ENCODE data around the gene ZC3H4. TPM values are rescaled to one million over a fixed set of nuclear protein-coding genes. Genes with fewer than 3 reads are reported as not detected.
"Not testable (repeated sequence)": the region's sequence is repeated elsewhere in the genome, so short reads cannot be mapped to it uniquely, and the experiment has no call there.

The ZC3H4 gene
- polyA plus RNA-seq (2014; cell fraction: cytosol; rRNA removed): 6.1 and 9.0 TPM in 2 replicates
- polyA plus RNA-seq (2014; cell fraction: nucleus; rRNA removed): 6.8 and 11.8 TPM in 2 replicates

DNA sequence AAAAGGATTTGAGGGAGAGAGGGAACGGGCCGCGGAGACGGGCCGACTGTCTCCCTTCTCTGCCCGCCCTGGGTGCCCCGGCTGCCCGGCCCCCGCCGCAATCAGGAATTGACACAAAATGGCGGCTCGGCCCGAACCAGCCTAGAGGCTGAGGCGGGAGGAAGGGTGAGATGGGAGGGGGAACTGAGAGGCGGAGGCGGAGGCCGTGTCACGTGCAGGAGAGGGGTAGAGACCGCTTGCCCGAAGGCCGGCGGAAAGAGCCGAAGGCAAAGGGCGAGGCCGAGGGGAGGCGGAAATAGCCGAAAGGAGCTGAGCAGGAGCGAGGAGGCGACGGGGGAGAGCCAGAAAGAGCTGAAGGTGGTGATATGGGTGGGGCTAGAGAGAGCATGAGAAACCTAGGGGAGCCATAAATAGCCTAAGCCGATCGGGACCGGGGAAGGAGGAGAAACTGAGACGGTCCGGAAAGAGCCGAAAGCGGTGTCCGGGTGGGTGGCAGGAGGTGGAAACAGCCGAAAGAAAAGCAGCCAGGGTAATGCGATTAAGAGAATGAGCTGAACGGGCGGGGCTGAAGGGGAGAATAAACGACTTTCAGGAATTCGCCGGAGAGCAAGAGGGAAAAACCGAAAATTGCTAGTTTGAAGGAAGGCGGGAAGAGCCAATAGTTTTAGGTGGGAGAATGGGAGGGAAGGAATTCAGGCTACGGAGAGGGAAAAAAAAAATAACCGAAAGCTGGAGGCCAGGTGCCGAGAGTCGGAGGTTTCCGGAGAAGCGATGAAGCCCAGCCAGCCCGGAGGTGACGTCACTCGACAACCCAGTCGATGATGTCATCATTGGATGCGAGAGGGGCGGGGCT, at the start of gene ZC3H4:
Gene ZC3H4, minus strand, starts transcription at position 780 of the 853 bp plus-strand sequence. CDS start 1,192 bp downstream, outside the sequence.
- DNase-seq (ENCODE audit: low spot score): peak; percentile 97

DNA sequence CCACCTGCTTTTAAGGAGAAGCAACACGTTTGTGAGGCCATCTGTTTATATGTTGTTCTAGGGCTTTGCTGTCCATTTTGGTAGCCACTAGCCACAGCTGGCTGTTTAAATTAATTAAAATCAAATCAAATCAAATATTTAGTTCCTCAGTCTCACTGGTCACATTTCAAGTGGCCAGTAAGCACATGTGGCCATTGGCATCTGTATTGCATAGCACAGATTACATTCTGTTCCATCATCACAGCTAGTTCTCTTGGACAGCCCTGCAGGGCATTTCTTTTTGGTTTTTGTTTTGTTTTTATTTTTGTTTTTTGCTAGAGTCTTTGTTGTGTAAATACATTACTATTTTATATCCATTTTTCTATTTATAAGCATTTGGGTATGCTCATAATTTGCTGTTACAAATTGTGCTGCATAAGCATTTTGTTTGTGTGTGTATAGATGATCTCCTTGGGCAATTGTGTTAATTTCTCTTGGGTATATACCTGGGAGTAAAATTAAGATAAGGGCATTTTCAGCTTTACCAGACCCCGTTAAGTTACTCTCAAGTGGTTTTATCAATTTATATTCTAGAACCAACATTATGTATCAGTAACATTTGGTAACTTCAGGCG, 48.4 kb upstream of the ZC3H4 start:
- no peak for DNase-seq (ENCODE audit: low spot score)

DNA sequence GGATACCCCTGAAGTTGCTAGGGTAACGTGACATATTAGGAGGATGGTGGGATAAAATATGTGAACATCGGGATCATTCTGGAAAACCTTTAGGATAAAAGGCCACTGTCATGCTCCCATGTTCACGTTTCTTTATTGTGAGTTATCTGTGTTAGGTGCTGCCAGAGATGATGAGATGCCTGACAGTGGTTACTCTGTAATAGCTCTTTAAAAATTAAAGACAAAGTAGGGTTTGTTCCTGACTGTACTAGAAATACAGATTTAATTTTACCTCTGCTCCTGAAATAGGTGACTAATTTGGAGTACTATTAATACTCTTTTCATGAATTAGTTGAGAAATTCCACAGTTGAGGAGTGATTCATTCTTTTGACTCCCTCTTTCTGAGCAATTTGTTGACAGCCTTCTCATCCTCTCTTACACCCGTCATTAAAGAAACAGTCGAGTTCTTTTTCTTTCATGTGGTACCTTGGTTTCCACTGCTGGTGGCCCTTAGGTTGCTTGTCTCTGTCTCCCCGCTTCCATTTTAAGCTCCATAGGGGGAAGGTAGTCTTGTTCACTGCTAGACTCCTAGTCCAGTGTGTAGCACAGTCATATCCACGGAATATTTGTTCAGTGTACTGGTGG, 45.4 kb upstream of the ZC3H4 start:
- no peak for DNase-seq (ENCODE audit: low spot score)

DNA sequence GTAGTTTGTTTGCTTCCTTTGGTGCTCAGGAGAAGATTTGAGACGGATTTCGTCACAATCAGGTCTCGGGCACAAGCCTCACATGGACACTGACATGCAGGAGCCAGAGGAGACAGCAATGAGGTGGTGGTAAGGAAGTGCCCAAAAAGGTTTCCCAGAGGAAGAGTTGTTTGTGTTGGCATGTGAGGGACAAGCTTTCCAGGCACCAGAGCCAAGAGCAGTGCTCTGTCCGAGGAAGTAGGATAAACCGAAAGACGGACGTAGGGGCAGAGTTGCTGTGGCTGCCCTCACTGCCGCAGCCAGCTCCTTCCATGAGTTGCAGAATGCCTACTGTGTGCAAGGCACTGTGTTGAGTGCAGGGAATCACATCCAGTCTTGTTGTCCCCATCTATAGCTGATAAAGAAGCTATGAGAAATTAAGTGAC, 44.8 kb upstream of the ZC3H4 start:
- no peak for DNase-seq (ENCODE audit: low spot score)

DNA sequence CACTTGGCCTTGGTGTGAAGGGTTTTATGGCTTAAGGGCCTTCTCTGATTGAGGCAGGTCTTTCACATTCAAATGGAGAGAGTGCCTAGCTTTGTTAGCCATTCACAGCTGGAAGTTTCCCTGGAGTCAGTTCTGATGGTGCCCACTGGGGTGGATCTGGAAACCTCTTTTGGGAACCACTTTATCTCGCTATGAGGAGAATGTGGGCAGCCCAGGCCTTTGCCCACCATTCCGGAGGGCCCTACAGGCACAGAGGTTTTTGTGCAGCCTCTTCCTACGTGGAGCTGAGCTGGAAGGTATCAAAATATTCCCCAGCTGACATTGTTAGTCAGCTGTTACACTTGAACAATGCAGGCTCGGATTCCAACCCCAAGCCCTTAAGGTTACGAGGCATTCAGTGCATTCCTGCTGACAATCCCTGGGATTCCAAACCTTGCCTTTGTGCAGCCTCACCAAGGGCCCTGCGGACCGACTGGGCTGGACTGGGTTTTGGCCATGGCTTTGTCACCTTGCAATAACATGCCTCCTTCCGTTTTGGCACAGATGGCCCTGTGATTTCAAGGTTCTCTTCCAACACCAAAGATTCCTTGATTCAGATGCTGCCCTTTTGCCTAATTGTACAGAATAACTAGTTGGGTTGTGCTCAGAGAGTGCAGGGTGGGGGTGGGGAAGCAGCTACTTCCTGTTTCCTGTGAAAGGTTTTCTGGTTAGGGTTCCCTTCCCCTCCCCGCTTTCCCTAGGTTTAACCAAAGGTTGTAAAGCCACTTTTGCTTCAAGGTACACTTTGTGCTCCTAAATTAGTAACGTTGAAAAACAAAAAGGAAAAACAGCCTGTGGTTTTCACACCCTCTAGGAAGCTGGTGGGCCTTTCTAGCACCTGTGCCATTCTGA, 44.1 kb upstream of the ZC3H4 start:
- no peak for DNase-seq (ENCODE audit: low spot score)

DNA sequence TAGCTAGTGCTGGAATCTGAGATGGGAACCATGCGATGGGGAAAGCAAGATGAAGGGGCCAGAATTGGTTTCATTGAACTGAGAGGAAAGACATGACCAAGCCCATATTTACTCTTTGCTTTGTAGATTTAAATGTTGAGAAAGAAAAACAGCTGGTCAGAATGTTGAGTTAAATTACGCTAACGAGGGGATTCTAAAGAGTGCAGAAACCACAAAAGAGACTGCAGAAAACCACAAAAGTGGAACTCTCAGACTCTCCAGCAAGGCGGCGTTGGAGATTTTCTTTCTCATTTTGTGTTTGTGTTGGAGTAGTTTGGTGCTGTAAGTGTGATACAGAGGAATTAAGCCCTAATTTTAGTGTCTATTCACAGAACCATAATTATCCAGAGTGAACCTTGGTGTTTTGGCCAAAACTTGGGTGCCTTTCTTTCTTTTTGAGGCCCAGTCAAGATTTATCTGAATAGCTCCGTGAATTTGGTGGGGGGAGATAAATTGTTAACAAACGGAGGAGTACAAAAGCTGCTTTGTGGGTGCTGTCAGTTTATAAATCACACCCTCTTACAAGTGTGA, 43.4 kb upstream of the ZC3H4 start:
- no peak for DNase-seq (ENCODE audit: low spot score)

DNA sequence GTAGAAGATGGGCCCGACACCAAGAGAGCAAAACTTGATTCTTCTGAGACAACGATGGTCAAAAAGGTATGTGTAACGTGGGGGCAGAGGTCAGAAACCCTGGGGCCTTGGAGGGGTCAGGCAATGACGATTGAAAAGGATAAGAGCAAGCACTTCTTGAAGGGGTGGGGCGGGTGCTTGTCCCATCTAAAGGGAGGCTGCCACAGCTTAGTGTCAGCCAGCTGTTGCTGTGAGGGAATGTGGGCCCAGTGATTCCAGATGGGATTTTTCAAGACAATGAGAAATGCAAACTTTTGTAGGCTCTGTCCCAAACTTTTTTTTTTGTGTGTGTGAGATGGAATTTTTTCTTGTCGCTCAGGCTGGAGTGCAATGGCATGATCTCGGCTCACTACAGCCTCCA, 41.6 kb upstream of the ZC3H4 start:
- no peak for DNase-seq (ENCODE audit: low spot score)

DNA sequence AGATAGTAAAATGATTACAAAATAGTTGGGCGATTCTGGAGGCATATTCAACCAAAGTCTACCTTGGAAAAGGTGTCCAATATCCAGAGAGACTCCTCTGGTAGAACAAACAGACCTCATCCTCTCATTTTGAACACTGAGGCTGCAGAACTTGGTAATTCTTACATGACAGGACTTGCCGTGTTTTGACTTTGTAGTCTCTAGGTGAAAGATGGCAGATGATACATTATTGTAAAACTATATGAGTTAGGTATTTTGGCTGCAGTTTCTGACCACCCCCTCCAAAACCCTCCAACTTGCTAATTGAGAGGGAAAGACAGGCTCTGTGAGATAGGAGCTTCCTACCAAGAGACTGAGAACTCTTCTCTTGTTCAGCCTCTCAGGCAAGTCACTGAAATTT, 39.7 kb upstream of the ZC3H4 start:
- no peak for DNase-seq (ENCODE audit: low spot score)

DNA sequence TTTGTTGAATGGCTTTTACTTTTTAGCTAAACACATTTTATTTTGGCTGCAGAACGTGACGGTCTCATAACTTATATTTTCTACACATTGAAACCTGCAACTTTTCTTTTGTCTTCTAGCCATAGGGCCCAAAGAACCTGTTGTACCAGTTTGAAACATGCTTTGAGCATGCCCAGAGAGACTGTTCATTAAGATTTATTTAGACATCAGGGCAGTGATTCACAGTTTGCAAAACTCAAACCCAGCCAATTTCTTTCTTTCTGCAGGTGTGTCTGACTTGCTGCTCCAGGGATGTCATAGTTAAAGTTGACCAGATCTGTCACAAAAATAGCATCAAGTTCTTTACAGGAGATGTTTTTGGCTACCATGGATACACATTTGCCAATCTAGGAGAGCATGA, 39.1 kb upstream of the ZC3H4 start:
- no peak for DNase-seq (ENCODE audit: low spot score)

DNA sequence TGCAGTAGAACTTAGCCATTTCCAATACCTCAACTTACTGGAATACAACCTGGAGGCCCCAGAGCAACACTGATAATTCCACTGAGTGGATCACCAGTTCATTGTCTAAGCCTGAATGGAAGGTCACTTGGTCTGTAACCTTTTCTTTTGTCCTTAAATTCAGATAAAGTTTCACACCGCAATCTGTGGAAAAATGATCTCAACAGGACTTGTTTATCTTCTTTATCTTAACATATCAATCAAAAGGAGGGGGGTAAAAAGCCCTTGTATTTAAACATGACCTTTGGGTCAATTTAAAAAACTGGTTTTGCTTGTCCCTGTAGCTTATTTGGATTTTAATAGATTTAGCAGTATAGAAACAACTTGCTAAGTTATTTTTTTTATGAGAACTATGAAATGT, 38.6 kb upstream of the ZC3H4 start:
- DNase-seq (ENCODE audit: low spot score): no peak

DNA sequence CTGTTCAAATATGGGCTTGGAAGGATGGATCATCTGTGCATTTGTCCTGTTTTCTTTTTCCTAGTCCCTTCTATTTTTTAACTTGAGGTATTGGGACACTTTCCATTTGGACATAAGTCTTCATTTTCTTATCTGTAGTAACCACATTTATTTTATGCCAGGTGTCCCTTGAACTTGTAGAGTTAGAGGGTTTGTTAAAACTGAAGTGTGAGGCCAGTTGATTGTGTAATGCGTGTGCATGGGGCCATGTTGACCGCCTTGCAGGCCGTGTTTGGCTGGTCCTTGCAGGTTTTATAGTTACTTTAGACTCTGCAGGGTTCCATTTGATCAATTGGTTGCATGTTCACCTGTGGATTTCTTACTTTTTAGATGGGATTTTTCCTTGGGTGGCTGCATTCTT, 38.1 kb upstream of the ZC3H4 start:
- DNase-seq (ENCODE audit: low spot score): no peak

DNA sequence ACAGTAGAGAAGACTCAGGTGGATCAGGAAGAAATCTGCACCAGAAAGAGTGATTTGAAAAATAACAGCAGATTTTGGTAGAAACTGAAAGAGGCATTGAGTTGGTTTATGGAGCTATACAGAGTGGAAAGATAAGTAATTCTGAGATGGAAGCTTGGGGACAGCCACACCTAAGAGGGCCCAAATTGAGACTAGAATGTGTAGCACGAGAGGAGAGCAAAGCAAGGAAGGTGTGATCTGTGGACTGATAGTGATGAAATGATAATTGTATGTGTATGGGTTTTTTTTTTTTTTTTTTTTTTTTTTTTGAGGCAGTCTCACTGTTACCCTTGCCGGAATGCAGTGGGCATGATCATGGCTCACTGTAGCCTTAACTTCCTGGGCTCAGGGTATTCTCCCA, 33.3 kb upstream of the ZC3H4 start:
- DNase-seq (ENCODE audit: low spot score): no peak

DNA sequence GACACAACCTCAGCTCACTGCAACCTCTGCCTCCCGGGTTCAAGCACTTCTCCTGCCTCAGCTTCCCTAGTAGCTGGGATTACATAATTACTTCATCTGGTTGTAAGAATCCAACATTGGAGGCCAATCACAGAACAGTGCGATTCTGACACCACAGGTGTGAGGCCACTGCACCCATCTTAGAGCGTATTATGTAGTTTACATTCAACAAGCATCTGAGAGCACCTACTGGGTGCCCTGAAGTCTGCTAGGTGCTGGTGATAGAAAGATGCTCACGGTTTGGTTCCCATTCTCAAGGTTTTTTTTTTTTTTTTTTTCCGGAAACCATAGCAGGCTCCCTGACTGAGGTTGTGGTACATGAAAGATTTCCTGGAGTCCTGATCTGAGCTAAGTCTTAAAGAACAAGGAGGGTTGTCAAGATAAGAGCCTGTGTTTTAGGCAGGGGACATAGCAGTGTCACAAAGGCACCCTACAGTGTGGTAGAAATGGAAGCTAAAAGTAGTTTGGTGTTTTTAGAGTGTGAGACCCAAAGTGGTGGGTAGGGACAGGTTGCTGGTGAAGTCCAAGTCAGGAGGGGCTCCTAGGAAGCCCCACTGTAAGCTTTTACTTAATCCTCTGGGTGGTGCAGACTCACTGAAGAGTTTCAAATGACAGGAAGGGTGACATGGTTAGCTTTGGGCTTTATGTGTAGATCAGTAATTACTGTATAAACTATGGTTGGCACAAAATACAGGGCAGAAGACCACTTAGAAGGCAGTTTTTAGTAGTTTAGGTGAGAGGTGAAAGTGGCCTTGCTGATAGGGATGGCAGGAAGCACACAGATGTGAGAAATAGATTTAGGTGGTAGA, 32.3 kb upstream of the ZC3H4 start:
- DNase-seq (ENCODE audit: low spot score): no peak

DNA sequence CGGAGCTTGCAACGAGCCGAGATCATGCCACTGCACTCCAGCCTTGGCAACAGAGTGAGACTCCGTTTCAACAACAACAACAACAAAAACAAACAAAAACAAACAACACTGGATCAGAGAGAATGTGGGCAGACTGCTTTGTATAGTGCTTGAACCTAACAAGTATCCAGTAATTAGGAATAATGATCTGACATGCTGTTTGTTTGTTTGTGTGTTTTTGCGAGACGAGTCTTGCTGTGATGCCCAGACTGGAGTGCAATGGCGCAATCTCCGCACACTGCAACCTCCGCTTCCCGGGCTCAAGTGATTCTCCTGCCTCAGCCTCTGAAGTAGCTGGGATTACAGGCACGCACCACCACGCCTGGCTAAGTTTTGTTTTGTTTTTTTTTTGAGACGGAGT, 31.1 kb upstream of the ZC3H4 start:
- DNase-seq (ENCODE audit: low spot score): no peak

DNA sequence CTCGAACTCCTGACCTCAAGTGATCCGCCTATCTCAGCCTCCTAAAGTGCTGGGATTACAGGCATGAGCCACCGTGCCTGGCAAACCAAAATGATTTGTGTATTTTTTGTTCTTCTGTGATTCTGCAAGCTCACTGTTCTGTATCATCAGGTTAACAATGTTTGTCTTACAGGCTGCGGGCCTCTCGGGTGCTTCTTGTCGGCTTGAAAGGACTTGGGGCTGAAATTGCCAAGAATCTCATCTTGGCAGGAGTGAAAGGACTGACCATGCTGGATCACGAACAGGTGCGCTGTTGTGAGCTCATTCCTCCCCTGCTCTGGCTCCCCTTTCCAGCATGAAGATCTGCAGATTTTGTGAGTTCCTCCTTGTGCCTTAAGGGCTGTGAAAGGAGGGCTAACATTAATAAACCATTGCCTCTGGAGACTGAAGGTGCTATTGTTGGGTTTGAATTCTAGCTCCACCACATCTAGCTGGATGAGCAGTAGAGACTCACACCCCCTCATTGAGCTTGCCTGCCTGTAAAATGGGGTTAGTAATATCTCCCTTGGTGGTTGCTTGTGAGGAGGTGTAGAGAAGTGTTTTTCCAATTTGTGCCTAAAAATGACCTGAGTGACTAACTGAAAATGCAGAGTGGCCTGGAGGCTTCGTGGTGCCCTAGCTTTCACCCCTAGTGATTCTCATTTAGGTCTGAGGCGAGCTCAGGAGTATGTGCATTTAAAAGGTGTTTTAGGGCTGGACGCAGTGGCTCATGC, 29.9 kb upstream of the ZC3H4 start:
- DNase-seq (ENCODE audit: low spot score): no peak

DNA sequence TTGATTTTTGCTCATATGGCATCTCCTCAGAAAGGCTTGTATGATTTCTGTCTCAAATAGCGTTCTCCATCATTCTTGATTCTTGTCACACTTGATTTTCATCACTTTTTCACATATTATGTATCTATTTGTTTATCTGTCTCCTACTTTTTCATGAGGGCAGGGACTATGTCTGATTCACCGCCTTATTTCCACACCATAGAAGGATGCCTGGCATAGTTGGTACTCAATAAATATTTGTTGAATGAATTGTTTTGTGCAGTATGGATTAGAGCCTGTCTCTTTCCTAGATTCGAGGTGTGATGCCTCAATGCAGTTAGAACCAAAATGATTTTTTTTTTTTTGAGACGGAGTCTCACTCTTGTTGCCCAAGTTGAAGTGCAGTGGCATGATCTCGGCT, 29.2 kb upstream of the ZC3H4 start:
- no peak for DNase-seq (ENCODE audit: low spot score)

DNA sequence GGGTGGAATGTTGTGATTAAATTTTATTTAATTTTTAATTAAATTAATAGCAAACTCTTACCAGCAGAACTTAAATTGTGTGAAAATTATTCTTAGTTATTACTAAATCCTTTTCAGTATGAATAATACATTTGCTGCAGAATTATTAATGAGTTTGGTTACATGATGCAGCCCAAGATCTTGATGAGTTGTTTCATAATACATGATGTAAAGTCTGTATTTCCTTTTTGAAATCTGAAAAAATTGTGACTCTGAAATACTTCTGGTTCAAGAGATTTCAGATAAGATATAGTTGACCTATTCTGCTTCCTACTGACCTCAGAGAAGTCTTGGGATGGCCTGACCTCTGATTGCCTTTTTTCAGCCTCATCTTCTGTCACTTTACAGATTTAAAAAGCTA, 28.1 kb upstream of the ZC3H4 start:
- DNase-seq (ENCODE audit: low spot score): no peak

DNA sequence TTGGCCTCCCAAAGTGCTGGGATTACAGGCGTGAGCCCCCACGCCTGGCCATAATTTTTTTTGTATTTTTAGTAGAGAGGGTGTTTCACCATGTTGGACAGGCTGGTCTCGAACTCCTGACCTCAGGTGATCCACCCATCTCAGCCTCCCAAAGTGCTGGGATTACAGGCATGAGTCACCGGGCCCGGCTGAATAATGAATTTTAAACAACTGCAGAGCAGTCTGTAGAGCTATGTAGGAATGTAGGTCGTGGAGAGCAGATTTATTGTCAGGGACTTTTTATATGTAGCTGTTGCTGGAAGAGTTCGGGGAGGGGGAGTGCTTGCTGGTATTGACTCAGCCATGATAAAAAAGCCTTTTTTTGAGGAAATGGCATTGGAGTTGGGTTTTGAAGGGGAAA, 27.7 kb upstream of the ZC3H4 start:
- not testable (repeated sequence) for DNase-seq (ENCODE audit: low spot score)

DNA sequence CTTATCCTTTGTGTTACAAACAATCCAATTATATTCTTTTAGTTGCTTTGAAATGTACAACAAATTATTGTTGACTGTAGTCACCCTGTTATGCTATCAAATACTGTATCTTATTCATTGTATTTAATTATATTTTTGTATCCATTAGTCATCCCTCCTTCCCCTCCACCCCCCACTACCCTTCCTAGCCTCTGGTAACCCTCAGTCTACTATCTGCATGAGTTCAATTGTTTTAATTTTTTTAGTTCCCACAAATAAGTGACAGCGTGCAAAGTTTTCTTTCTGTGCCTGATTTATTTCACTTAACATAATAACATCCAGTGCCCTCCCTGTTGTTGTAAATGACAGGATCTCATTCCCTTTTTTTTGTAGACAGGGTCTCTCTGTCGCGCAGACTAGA, 21.6 kb upstream of the ZC3H4 start:
- DNase-seq (ENCODE audit: low spot score): no peak

DNA sequence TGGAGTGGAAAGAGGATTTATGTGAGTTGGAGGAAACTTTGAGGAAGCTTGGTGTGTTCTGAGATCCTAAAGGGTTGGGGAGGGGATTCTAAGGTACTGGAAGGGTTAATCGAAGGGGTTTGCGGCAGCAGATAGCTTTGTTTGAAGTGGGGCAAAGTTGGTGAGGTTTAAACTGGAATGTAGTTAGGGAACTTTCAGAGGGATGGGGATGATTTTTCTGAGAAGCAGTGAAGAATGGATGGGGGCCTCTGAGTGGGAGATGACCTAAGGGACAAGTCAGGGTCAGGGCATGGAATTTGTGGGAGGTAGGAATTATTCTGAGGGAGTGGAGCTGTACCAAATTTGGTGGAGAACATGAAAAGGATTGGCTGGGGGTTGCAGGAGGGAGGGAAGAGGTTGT, 21.0 kb upstream of the ZC3H4 start:
- no peak for DNase-seq (ENCODE audit: low spot score)
